UCSD-AML1 (cell line): Measurements from ENCODE around the gene ECM1.
A peak's percentile ranks its signal among the peaks of the same experiment; 100 is the strongest.

Source experiments
- DNase-seq: peaks from one replicate; lab custom pipeline; 2025; ENCODE audit not compliant: unreplicated experiment; lab: John Stamatoyannopoulos, UW

The ECM1 gene

GRCh38 chr1:150543500-150544143, 35.7 kb downstream of the ECM1 start:
- no peak for DNase-seq

DNA sequence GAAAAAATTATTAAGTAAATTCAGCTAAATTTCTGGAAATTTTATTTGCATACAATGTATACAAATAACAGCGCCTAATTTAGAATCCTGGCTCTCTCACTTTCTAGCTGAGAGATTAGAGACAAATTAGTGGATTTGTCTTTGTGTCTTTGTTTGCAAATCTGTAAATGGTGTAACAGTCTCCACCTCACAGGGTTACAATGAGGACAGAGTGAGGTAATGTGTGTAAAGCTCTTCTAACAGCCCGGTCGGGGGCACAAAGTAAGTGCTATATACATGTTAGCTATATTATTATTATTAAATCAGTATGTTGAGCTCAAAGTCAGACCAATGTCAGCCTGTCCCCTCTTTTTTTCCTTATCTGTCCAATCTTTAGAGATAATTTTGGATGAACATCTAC, 36.3 kb downstream of the ECM1 start:
- DNase-seq, result no peak

GRCh38 chr1:150545486-150546032, 37.6 kb downstream of the ECM1 start:
- DNase-seq, result no peak

DNA sequence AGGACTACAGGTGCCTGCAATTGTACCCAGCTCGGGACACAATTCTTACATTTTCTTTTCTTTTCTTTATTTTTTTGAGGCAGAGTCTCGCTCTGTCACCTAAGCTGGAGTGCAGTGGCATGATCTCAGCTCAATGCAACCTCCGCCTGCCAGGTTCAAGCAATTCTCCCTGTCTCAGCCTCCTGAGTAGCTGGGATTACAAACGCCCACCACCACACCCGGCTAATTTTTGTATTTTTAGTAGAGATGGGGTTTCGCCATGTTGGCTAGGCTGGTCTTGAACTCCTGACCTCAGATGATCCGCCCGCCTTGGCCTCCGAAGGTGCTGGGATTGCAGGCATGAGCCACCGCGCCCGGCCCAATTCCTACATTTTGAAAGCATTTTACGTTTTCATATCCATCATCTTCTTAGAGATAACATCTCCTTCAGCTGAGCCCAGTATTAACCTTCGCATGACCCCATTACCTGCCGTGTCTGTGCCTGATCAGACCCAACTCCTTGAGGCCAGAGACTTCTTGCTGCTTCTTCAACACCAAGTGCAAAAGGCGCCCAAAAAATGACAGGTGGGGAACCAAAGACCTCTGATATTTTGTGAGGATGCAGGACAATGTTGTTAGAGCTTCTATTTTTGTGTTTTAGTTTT, 38.5 kb downstream of the ECM1 start:
- no peak for DNase-seq

- no peak for DNase-seq
Measured at GRCh38 chr1:150548324-150548631, 40.4 kb downstream of the ECM1 start.

DNA sequence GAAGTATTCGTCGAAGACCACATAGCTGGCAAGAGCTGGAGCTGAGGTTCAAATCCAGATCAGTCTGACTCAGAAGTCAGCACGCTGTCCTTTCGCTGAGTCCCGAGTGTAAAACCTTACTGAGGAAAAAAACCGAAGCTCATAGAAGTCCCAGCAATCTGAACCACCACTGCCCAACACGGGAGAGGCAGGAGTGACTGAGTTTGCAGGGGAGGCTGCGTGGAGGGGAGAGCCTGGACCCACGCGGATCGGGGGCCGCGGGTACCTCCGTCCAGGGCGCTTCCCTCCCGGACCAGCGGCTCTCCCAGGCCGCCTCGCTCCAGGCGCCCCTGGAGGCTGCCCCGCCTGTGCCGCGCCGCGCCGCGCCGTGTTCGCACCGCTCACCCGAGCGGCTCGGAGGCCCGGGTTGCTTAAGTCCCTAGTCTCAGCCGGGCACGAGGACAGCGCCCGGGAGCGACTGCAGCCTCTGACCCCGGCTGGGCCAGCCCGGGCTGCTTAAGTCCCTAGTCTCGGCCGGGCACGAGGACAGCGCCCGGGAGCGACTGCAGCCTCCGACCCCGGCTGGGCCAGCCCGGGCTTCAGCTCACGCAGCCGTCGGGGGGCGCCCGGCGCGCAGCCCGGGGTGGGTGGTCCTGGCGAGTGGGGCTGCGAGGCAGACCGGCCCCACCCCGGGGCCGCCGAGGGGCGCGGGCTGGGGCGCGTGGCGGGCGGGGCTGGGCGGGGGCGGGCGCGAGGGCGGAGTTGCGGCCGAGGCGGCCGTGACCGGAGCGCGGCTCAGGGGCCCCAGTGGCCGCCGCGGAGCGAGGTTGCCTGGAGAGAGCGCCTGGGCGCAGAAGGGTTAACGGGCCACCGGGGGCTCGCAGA, 41.0 kb downstream of the ECM1 start, which contains the start of gene ADAMTSL4:
ADAMTSL4 (plus strand) TSS at position 777 of the 864 bp plus-strand sequence. CDS start 2,881 bp downstream, outside the sequence.
- DNase-seq, result peak; percentile 66

- DNase-seq, result no peak
Measured at GRCh38 chr1:150549496-150550221, 41.8 kb downstream of the ECM1 start.

- DNase-seq, result no peak
Measured at GRCh38 chr1:150550222-150551050, 42.5 kb downstream of the ECM1 start.

GRCh38 chr1:150551051-150551783, 43.3 kb downstream of the ECM1 start:
- DNase-seq, result peak; percentile 57

DNA sequence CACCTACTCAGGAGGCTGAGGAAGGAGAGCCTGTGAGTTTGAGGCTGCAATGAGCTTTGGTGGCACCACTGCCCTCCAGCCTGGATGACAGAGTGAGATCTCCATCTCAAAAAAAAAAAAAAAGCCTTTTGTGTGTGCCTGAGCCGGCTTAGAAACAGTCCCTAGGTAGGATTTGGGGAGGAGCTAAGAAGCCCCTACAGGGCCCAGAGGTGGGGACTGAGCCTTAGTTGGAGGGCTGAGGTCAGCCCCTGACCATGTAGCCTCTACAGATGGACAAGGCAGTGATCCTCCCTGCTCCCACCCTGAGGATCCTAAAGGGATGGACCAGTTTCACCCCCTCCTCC, 43.8 kb downstream of the ECM1 start:
- no peak for DNase-seq

DNA sequence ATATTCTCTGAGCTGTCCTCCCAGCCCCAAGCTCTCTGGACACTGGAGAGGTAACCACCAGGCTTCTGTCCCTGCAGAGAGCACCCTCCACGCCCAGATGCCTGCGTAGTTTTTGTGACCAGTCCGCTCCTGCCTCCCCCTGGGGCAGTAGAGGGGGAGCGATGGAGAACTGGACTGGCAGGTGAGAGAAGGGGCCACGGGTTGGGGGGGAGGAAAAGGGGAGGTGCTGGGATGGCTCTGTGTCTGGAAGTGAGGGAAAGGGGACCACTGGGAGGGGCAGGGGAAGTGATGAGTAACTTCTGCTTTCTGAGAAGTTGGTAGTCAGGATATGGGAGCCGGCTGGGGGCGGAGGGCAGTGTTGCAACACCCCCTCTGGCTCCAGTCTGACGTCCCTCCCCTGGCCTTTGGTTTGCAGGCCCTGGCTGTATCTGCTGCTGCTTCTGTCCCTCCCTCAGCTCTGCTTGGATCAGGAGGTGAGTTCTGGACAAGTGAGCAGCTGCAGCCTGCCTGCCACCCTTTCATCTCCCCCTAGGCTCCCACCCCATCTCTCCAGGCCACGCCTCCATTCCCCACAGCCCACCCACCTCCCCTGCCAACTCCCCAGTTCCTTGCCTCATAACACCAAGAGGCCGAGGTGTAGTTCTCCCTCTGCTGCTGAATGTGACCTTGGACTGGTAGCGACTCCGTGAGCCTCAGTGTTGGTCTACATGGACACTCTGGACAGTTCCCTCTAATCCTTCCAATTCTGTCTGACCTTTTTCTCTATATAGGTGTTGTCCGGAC, 44.4 kb downstream of the ECM1 start:
- peak; percentile 88 for DNase-seq

DNA sequence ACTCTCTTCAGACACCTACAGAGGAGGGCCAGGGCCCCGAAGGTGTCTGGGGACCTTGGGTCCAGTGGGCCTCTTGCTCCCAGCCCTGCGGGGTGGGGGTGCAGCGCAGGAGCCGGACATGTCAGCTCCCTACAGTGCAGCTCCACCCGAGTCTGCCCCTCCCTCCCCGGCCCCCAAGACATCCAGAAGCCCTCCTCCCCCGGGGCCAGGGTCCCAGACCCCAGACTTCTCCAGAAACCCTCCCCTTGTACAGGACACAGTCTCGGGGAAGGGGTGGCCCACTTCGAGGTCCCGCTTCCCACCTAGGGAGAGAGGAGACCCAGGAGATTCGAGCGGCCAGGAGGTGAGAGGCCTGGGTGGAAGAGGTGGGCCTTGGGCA, 45.0 kb downstream of the ECM1 start:
- DNase-seq, result no peak

DNA sequence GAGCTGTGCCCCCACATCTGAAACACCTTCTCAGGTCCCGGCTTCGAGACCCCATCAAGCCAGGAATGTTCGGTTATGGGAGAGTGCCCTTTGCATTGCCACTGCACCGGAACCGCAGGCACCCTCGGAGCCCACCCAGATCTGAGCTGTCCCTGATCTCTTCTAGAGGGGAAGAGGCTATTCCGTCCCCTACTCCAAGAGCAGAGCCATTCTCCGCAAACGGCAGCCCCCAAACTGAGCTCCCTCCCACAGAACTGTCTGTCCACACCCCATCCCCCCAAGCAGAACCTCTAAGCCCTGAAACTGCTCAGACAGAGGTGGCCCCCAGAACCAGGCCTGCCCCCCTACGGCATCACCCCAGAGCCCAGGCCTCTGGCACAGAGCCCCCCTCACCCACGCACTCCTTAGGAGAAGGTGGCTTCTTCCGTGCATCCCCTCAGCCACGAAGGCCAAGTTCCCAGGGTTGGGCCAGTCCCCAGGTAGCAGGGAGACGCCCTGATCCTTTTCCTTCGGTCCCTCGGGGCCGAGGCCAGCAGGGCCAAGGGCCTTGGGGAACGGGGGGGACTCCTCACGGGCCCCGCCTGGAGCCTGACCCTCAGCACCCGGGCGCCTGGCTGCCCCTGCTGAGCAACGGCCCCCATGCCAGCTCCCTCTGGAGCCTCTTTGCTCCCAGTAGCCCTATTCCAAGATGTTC, 45.6 kb downstream of the ECM1 start:
- no peak for DNase-seq

DNA sequence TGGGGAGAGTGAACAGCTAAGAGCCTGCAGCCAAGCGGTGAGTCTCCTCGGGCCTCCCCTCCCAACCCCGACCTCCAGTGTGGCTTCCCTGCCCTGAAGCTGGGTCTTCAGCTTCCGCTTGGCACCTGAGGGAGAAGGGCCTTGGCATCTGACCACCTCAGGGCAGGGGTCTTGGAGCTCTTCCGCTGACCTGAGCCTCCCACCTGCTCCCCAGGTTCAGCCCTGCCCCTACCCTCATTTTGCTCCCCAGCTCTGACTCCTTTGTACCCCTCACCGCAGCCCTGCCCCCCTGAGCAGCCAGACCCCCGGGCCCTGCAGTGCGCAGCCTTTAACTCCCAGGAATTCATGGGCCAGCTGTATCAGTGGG, 46.2 kb downstream of the ECM1 start:
- no peak for DNase-seq

- no peak for DNase-seq
Measured at GRCh38 chr1:150555198-150555970, 47.5 kb downstream of the ECM1 start.

DNA sequence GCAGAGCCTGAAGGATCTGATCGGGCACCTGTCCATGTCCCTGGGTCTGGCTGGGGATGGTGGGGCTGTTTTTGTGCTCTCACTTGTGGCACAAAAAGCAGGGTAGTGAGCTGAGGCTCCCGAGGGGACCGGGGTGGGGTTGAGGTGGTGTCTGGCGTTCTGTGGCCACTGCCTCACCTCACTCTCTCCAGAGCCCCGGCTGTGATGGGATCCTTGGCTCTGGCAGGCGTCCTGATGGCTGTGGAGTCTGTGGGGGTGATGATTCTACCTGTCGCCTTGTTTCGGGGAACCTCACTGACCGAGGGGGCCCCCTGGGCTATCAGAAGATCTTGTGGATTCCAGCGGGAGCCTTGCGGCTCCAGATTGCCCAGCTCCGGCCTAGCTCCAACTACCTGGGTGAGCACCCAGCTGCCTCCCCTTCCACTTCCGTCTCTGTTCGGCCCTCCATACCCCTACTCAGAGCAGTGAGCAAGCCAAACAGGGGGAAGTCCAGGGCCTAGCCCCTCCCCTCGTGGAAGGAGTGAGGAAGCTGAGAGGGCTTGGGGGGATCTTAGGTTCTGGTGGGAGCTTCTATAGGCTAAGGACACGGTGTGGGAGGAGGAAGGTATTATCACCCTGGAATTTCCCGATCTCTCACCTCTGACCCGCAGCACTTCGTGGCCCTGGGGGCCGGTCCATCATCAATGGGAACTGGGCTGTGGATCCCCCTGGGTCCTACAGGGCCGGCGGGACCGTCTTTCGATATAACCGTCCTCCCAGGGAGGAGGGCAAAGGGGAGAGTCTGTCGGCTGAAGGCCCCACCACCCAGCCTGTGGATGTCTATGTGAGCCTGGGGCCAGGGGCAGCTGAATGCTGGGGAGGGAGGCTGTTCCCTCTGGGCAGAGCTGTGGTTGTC, 48.3 kb downstream of the ECM1 start:
- DNase-seq, result no peak
